ENCODE data around the gene IL1RAPL1.
"Not testable (repeated sequence)": the region's sequence is repeated elsewhere in the genome, so short reads cannot be mapped to it uniquely, and the experiment has no call there.

Gene IL1RAPL1

DNA sequence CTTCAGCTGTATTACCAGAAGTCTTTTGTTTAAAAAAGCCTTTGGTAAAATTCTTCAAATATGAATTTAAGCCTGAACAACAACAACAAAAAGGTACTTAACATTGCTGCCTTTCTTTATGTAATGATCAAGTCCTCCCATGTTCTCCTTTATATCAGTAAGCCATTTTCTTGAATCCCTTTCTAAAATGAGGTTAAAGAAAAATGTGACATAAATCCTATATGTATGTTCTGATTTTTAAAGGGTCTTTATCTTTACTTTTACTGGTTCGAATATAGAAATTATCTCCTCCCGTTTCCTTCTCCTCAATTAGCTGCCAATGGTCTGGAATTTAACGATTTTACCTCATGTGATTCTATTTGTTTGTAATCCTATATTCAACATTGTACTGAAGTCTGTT lies 522.8 kb downstream of the IL1RAPL1 start:
- no peak for DNase-seq (ENCODE audit: low read depth in 2 of 2)

DNA sequence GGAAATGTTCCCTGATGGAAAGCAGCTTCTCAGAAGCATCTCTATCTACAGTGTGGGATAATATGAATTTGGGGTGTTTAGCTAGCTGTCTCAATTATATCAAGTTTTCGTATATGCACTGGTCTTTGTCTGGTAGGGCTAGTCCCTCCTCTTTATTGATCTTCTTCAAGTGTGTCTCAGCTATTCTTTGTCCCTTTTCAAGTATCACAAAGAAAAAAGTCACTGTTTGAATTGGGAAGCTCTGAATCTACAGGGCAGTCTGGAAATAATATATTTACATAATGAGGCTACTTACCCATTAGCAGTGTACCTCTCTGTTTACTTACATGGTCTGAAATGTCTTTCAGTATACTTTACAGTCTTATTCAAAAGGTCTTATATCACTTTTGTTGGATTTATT lies 526.0 kb downstream of the IL1RAPL1 start:
- no peak for DNase-seq (ENCODE audit: low read depth in 2 of 2)

GRCh38 chrX:29122817-29123216 lies 535.6 kb downstream of the IL1RAPL1 start:
- DNase-seq (ENCODE audit: low read depth in 2 of 2): not testable (repeated sequence)

DNA sequence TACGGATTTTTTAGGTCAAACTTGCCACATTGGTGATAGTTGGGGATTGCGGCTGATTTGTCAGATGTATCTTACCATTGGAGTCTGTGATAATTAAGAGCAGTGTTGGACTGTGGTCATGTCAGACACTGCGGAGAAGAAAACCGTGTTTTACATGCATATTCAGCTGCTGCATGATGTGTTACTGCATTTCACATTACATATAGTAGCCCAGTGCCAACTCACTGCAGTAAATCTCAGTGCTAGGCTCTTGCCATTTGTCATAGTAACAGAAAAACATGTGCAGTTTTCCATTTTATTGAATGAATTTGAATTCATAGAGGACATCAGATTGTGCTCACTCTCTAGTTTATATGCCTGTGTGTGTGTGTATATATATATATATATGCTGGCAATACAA lies 543.7 kb downstream of the IL1RAPL1 start:
- DNase-seq (ENCODE audit: low read depth in 2 of 2): no peak

DNA sequence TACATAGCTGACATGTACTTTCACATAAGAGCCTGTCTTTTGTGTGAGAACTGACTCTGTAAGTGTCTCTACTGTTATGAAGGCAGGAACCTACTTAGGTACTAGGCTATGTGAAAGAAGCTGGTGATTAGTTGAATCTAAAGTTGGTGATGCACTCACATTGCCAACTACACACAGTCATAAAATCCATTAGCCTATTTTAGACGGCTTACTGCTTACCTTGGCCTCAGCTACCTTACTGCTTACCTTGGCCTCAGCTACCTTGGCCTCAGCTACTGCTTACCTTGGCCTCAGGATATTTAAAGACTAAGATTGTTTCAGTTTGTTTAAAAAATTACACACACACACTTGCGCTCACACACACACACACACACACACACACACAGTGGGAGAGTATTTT lies 549.7 kb downstream of the IL1RAPL1 start:
- DNase-seq (ENCODE audit: low read depth in 2 of 2): no peak

GRCh38 chrX:29138003-29138402 lies 550.8 kb downstream of the IL1RAPL1 start:
- DNase-seq (ENCODE audit: low read depth in 2 of 2): no peak

DNA sequence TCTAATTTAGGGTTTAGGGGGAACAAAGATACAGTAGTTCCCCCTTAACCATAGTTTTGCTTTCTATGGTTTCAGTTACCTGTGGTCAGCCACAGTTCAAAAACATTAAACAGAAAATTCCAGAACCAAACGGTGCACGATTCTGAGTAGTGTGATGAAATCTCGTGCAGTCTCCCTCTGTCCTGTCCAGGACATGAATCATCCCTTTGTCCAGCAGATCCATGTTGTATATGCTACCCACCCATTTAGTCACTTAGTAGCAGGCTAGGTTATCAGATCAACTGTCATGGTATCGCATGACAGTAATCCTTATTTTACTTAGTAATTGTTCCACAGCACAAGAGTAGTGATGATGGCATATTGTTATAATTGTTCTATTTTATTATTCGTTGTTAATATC lies 556.1 kb downstream of the IL1RAPL1 start:
- no peak for DNase-seq (ENCODE audit: low read depth in 2 of 2)

DNA sequence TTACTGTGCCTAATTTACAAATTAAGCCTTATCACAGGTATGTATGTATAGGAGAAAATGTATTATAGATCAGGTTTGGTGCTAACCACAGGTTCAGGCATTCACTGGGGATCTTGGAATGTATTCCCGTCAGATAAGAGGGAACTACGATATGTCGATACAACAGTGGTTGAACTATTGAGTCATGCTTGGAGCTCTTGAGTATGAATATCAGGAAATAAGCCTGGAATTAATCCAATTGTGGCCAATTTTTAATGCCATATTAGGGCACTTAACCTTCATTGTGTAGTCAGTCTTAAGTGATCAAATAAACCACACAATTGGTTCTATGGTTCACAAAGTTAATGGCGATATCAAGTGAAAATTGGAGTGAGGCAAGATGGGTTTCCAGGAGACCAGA lies 556.5 kb downstream of the IL1RAPL1 start:
- no peak for DNase-seq (ENCODE audit: low read depth in 2 of 2)

DNA sequence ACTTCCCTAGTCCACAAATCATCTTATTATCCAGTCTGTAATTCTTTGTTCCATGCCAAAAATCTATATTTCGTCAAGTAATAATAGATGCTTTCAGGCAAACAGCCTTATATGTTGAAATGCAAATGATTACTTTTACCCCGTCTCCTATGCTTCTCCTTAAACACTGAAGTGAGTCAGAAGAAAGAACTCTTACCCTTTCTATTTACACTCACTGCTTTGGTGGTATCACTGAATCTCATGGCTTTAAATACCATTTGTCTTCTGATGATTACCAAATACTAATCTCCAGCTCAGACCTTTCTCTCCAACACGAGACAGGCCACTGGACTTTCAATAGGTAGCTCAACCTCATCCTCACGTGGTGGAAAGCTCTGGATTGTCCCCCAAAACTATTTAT lies 558.1 kb downstream of the IL1RAPL1 start:
- no peak for DNase-seq (ENCODE audit: low read depth in 2 of 2)

DNA sequence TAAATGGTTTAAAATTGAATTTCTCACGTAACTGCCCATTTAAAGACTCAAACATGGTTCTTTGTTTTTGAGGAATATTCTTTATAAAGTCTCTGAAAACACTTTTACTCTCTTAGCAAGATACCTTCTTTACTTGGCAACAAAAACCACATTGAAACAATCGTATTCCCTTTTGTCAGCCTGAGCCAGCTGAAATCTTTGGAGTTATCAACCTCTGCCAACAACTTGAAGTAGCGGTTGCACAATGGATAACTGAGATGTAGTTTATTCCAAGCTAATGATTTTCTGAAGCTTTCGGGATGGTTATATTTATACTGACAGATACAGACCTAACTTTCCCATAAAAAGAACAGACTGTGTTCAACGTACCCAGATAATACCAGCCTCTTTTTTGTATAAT lies 561.3 kb downstream of the IL1RAPL1 start:
- DNase-seq (ENCODE audit: low read depth in 2 of 2): no peak

DNA sequence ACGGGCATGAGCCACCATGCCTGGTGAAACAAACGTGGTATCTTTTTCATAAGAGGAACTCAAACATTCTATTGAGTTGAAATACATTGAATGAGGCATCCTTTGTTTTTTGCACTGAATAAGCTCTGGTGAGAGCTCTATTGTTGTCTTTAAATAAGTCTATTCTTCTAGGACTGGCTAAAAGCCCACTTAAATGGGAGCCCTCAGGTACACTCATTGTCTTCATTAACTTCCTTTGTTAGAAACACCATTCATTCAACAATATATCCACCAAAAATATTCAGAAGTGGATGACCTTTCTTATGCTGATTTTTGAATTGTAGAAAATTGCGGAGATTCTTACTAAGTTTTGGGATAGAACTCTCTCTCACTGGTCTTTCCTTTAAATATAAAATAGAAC lies 568.0 kb downstream of the IL1RAPL1 start:
- no peak for DNase-seq (ENCODE audit: low read depth in 2 of 2)

DNA sequence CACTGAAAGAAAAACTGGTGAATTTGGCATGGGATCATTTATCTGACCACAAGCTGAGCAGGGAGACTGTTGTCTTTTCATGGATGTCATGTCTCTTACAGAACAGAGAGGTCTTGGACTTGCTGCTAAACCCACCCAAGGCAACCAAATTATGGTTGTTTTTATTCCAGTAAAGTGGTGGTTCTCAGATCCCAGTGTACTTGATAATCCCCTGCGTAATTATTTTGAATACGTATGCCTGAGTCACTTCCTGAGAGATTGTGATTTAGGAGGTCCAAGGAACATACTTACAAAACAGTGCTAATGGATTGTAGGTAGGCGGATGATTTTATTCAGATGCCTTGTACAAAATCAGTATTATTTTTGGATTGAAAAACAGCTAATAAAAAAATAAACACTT lies 585.6 kb downstream of the IL1RAPL1 start:
- DNase-seq (ENCODE audit: low read depth in 2 of 2): no peak

- no peak for DNase-seq (ENCODE audit: low read depth in 2 of 2)
Measured at GRCh38 chrX:29187264-29187663, 600.0 kb downstream of the IL1RAPL1 start.

DNA sequence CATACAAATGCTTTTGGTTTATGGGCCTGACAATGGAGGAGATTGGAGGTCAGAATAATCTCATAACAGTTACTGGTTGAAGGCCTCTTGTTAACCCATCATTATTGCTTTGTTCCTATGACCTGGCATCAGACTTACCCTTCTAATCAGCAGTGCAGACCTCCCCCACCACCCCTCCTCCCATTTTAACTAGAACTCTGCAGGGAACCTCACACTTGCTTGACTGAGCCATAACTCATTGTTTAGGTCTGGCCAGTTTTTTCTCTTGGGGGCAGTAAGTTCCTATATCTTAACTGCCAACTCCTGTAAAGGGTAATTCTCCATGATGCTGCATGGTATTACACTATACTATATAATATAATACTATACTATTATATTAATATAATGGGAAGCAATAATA lies 609.3 kb downstream of the IL1RAPL1 start:
- DNase-seq (ENCODE audit: low read depth in 2 of 2): no peak

DNA sequence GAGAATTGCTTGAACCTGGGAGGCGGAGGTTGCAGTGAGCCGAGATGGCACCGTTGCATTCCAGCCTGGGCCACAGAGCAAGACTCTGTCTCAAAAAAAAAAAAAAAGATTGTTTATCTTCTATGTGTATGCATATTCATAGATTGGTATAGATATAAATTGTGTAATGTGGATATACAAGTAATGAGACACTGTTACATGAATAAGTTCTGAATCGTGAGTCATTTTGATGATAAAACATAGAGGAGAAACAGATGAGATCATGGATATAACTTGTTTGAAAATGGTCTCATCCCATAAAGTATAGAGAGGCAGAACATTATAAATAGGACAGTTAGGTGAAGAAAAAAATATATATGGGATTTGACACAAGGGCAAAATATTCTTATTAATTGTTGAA lies 628.0 kb downstream of the IL1RAPL1 start:
- DNase-seq (ENCODE audit: low read depth in 2 of 2): no peak

DNA sequence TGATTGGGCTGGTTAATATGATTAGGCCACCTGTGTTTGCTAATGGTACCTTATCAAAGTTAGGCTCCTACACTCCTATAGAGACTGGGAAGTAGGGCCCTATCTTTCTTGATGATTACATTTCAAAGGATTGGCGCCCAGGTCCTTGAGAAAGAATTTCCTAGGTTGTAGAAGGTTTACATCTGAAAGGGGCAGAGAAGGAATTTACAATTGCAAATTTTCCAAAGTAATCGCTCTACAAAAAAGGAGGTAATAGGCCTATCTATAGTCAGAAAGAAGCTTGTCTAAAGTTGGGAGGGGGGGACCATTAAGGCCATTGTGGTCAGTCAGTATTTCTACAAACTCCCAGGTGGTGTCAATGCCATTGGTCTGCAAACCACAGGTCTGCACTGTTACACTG lies 638.4 kb downstream of the IL1RAPL1 start:
- no peak for DNase-seq (ENCODE audit: low read depth in 2 of 2)

- DNase-seq (ENCODE audit: low read depth in 2 of 2): no peak
Measured at GRCh38 chrX:29229802-29230201, 642.6 kb downstream of the IL1RAPL1 start.

- no peak for DNase-seq (ENCODE audit: low read depth in 2 of 2)
Measured at GRCh38 chrX:29231800-29232199, 644.6 kb downstream of the IL1RAPL1 start.

DNA sequence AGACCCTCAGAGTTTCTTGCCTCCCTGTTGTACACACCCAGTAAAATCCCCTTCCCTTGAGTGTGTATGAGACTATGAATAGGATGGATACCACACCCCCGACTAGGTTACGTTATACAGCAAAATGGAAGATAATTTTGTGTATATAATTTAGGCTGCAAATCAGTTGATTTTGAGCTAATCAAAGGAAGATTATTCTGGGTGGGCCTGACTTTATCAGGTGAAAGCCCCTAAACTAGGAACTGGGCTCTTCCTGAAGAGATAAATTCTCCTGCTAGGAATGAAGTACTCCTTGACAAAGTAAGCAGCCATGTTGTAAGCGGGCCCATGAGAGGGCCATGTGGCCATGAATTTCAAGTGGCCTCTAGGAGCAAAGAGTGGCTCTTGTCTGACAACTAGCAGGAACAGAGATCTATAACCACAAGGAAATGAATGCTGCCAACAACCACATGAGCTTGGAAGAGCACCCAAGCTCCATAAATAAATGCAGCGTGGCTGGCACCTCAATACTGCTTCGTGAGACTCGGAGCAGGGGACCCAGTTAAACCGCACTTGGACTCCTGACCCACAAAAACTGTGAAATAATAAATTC lies 646.4 kb downstream of the IL1RAPL1 start:
- DNase-seq (ENCODE audit: low read depth in 2 of 2): no peak

DNA sequence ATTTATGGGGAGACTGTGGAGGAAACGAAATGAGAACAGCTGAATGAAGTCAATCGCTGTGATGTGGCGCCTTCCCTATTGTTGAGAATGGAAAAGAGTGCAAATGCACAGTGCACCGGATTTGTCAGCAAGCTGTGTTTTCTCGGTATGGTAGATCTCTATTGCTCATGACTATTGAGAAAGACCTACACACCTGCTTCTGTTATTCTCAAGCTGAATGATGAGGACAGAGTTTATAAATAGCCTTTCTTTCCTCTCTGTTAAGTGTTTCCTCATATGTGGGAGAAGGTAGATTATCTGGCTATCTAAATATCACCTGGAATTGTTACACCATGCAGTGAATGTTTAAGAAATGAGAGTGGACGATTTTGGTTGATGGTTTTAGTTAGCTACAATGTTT lies 650.7 kb downstream of the IL1RAPL1 start:
- no peak for DNase-seq (ENCODE audit: low read depth in 2 of 2)

DNA sequence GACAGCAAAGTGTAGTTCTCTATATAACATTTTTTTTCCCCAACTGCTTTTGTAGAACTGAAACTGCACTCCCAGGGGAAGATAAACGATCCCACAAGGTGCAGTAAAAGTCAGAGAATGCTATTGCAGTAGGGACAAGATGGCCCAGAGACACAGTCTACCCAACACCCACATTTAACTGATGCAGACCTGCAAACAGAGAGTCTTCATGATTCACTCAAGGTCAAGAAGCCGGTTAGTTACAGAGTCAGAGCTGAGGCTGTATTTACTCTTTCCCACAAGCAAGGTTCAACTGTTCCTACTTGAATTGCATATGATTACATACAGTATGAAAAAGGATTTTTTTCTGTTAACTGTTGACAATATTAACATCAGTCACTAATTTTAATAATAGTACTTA lies 654.6 kb downstream of the IL1RAPL1 start:
- no peak for DNase-seq (ENCODE audit: low read depth in 2 of 2)

- no peak for DNase-seq (ENCODE audit: low read depth in 2 of 2)
Measured at GRCh38 chrX:29242856-29243255, 655.6 kb downstream of the IL1RAPL1 start.

DNA sequence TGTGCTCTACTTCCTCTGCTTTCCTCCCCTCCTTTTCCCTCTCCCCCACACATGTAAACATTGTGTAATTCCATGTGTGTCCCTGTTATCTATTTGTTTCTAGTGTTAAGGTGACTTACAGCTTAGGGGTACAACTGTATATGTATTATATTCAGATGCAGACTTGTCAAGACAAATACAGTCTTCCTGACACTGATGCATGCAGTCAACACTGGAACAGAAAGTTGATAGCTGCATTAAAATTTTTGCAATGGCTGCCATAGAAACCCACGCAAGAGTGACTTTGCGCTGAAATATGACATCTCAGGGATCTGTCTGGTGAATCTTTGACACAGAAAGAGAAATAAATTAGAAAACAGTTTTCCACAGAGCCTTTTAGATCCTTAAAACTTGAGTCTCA lies 656.7 kb downstream of the IL1RAPL1 start:
- no peak for DNase-seq (ENCODE audit: low read depth in 2 of 2)

GRCh38 chrX:29254515-29254914 lies 667.3 kb downstream of the IL1RAPL1 start:
- DNase-seq (ENCODE audit: low read depth in 2 of 2): no peak

DNA sequence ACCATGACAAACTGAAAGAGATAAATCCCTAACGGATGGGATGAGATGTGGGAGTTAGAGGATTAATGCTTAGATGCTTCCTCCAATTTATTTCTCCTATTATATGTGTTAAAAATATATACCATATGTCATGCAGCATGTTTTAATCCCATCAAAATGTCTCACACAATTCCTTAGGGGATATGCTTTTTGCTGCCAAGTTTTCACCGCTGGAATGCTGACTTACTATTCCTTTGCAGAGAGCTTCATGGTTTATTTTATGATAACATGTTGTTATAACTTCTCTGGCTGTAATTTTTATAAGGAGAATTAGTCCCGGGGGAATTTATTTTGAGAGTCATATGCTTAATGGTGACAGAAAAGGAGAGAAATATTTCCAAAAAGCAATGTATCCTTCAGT lies 670.3 kb downstream of the IL1RAPL1 start:
- no peak for DNase-seq (ENCODE audit: low read depth in 2 of 2)
